ENCODE results near the gene ARID2.

DNA sequence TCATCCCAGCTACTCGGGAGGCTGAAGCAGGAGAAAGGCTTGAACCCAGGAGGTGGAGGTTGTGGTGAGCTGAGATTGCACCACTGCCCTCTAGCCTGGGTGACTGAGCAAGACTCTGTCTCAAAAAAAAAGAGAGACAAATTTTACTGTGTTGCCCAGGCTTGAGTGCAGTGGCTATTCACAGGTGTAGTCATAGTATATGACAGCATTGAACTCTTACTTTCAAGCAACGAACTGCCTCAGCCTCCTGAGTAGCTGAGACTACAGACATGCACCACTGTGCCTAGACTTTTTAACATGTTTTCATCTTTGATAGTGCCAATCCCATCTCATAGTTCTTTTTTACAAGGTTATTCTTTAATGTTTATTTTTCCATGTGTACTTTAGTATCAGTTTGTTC is 13.7 kb downstream of the ARID2 start:
- TF ChIP-seq POLR2AphosphoS5 (IDR thresholded peaks at IDR 0.05; ENCODE audit: low read depth, low read length) (no peak), TAF1 (IDR thresholded peaks at IDR 0.05; ENCODE audit: borderline replicate concordance, insufficient read depth, low read length) (no peak)

All from PFSK-1 (cell line).